Left kidney (tissue), 1 donor: Measurements from ENCODE around the gene GLIPR1. TPM values are rescaled to one million over a fixed set of nuclear protein-coding genes. Genes with fewer than 3 reads are reported as not detected.

ENCODE experiments used
- polyA plus RNA-seq: library from polyadenylated mRNA; unstranded; fragments of 120-200 nt; gene quantifications from one replicate; pipeline ENCODE4 v1.2.1, GENCODE V29; 2013; ENCODE audit not compliant: insufficient read length

The GLIPR1 gene
- polyA plus RNA-seq, 1 donor = 19.4 TPM

Other genes starting within 250 kb of the GLIPR1 start
- gene CAPS2, start 150.4 kb upstream of the GLIPR1 start, polyA plus RNA-seq = 11.5 TPM
- gene GLIPR1L1, start 146.1 kb upstream of the GLIPR1 start, polyA plus RNA-seq = 0.43 TPM
- gene GLIPR1L2, start 89.7 kb upstream of the GLIPR1 start, polyA plus RNA-seq = 2.6 TPM
- 104 TPM for gene KRR1, start 30.9 kb downstream of the GLIPR1 start, polyA plus RNA-seq